HepG2 (cell line): ENCODE data around the gene ZNF771. TPM values are rescaled to one million over a fixed set of nuclear protein-coding genes. Genes with fewer than 3 reads are reported as not detected.

ENCODE experiments used
- CEBPB ChIP-seq: IDR thresholded peaks from 2 replicates; pipeline ENCODE4 v1.6.1; 2011; ENCODE audit warnings: low read depth, low read length, improper control_type of control experiment, borderline replicate concordance
- FLYWCH1 ChIP-seq: sonication (generic); formaldehyde crosslinking; IDR thresholded peaks from 2 replicates; pipeline ENCODE4 v1.8.1; 2023; ENCODE audit warnings: mild to moderate bottlenecking, missing genetic modification reagents
- HIVEP1 ChIP-seq: sonication (generic); formaldehyde crosslinking; IDR thresholded peaks from 2 replicates; pipeline ENCODE4 v1.4.0; 2020; ENCODE audit warnings: mild to moderate bottlenecking, missing genetic modification reagents
- MTA1 ChIP-seq: sonication (generic); formaldehyde crosslinking; IDR thresholded peaks from 2 replicates; pipeline ENCODE4 v1.4.0; 2020; ENCODE audit warnings: missing genetic modification reagents, mild to moderate bottlenecking, borderline replicate concordance
- NFKBIZ ChIP-seq: IDR thresholded peaks from 2 replicates; pipeline ENCODE4 v1.6.1; 2018; ENCODE audit warnings: missing genetic modification reagents, missing compliant biosample characterization
- NR2F1 ChIP-seq, 2 experiments: fragments of 450-650 bp in 1 of 2; formaldehyde crosslinking in 1 of 2; IDR thresholded peaks; 2 replicates each; pipeline versions ENCODE4 v1.5.0 to v1.6.1; 2016 to 2020; ENCODE audit warnings: mild to moderate bottlenecking in 1 of 2, missing compliant biosample characterization in 1 of 2, missing genetic modification reagents in 1 of 2, moderate library complexity in 1 of 2
- PAX8 ChIP-seq: sonication (generic); formaldehyde crosslinking; IDR thresholded peaks from 2 replicates; pipeline ENCODE4 v1.8.0; 2022; ENCODE audit warnings: mild to moderate bottlenecking, missing genetic modification reagents, borderline replicate concordance
- POLR2A ChIP-seq, 2 experiments: IDR thresholded peaks; 2 replicates each; pipeline ENCODE4 v1.6.1; 2011; ENCODE audit warnings: low read depth in 2 of 2, low read length in 2 of 2, mild to moderate bottlenecking in 1 of 2, moderate library complexity in 1 of 2; ENCODE audit not compliant: insufficient read depth in 1 of 2
- SMARCC2 ChIP-seq: fragments of 450-650 bp; IDR thresholded peaks from 2 replicates; pipeline ENCODE4 v1.6.1; 2017; ENCODE audit warnings: antibody characterized with exemption, mild to moderate bottlenecking
- ZFP36L1 ChIP-seq: sonication (generic); formaldehyde crosslinking; IDR thresholded peaks from 2 replicates; pipeline ENCODE4 v1.8.0; 2022; ENCODE audit warnings: mild to moderate bottlenecking, missing genetic modification reagents, moderate library complexity
- ZFP37 ChIP-seq: sonication (generic); formaldehyde crosslinking; IDR thresholded peaks from 2 replicates; pipeline ENCODE4 v1.4.0; 2020; ENCODE audit warnings: missing genetic modification reagents, borderline replicate concordance
- ZNF317 ChIP-seq: sonication (generic); formaldehyde crosslinking; IDR thresholded peaks from 2 replicates; pipeline ENCODE4 v1.5.0; 2020; ENCODE audit warnings: mild to moderate bottlenecking, missing genetic modification reagents
- ZNF430 ChIP-seq: sonication (generic); formaldehyde crosslinking; IDR thresholded peaks from 2 replicates; pipeline ENCODE4 v1.9.0; 2021; ENCODE audit warnings: mild to moderate bottlenecking, missing genetic modification reagents
- ZNF446 ChIP-seq: sonication (generic); formaldehyde crosslinking; IDR thresholded peaks from 2 replicates; pipeline ENCODE4 v1.5.0; 2020; ENCODE audit warnings: mild to moderate bottlenecking, missing genetic modification reagents
- ZNF501 ChIP-seq: sonication (generic); formaldehyde crosslinking; IDR thresholded peaks from 2 replicates; pipeline ENCODE4 v1.5.1; 2020; ENCODE audit warnings: mild to moderate bottlenecking, moderate library complexity, missing genetic modification reagents
- ZNF674 ChIP-seq: sonication (generic); formaldehyde crosslinking; IDR thresholded peaks from 2 replicates; pipeline ENCODE4 v1.5.0; 2020; ENCODE audit warnings: low read depth, mild to moderate bottlenecking, missing genetic modification reagents
- ZNF83 ChIP-seq: sonication (generic); formaldehyde crosslinking; IDR thresholded peaks from 2 replicates; pipeline ENCODE4 v1.4.0; 2020; ENCODE audit warnings: missing genetic modification reagents, mild to moderate bottlenecking, borderline replicate concordance
- ZSCAN29 ChIP-seq: sonication (generic); formaldehyde crosslinking; conservative IDR thresholded peaks from 2 replicates; pipeline ENCODE4 v1.4.0; 2020; ENCODE audit warnings: mild to moderate bottlenecking, missing genetic modification reagents
- polyA plus RNA-seq, 8 experiments: library from polyadenylated mRNA; depleted of rRNA in 3 of 8; stranded (reverse) in 7 of 8; unstranded in 1 of 8; fragments of >200 nt; fragmentation: Illumina TruSeq in 4 of 8; extraction: Trizol in 4 of 8; gene quantifications; 2 replicates each; pipeline versions ENCODE4 v1.2.1 to v1.2.3, GENCODE V29; 2011 to 2016; ENCODE audit warnings: low read depth in 4 of 8, missing spikeins in 1 of 8, mixed read lengths in 1 of 8; ENCODE audit not compliant: insufficient read depth in 1 of 8
- total RNA-seq, 5 experiments: library from RNA; depleted of rRNA; stranded (reverse); fragments of >200 nt; fragmentation: Illumina TruSeq; extraction: Trizol; gene quantifications; 2 replicates each; pipeline ENCODE4 v1.2.3, GENCODE V29; 2016; ENCODE audit warnings: low read depth in 1 of 5
- TF ChIP-seq, protein P1 (sequence below): sonication (generic); formaldehyde crosslinking; IDR thresholded peaks from 2 replicates; pipeline ENCODE4 v1.4.0; 2020; ENCODE audit warnings: mild to moderate bottlenecking, missing genetic modification reagents
- TF ChIP-seq, protein P2 (sequence below): sonication (generic); formaldehyde crosslinking; conservative IDR thresholded peaks from 2 replicates; pipeline ENCODE4 v1.4.0; 2020; ENCODE audit warnings: missing genetic modification reagents
- TF ChIP-seq, protein P3 (sequence below): sonication (generic); formaldehyde crosslinking; IDR thresholded peaks from 2 replicates; pipeline ENCODE4 v1.5.0; 2020; ENCODE audit warnings: mild to moderate bottlenecking, low read depth, missing genetic modification reagents, borderline replicate concordance

The ZNF771 gene
- total and polyA plus RNA-seq, 2 of the 13 experiments (the other 11 are each of a cell fraction or from before 2014, with no cell fraction given), result 5.0 to 11.8 TPM

DNA sequence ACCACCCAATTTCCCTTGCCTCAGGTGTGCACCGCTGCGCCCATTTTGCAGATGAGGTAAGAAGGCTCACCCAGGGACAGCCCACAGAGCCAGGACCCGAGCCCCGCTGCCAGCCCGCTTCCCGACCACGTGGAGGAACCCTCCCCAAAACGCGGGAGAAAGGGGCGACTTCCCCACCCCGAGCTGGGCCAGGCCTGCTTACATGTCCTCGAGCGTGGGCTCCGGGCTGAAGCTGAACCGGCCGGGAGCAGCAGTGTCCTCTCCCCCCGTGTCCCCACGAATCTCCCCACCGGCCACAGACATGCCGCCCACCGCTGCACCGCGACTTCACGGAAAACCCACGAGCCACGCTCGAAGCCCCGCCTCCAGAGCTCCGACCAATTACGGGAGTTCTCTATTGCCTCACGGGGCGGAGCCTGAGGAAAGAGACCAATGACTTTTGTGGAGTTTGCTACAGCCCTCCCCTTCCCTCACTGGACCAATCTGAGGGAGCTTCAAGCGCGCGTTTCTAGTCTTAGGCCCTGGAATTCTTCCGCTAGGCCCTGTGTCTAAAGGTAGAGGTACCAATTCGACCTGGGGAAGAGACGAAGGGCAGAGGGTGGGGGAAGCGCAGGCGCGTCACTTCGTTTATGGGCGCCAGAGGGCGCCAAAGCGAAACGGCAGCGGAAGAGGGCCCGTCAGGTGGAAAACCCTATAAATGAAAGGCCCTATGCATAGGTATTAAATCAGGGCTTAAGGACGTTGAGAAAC is 22.4 kb downstream of the ZNF771 start, which contains the start of gene DCTPP1 (continued):
- TF ChIP-seq, protein P1, sequence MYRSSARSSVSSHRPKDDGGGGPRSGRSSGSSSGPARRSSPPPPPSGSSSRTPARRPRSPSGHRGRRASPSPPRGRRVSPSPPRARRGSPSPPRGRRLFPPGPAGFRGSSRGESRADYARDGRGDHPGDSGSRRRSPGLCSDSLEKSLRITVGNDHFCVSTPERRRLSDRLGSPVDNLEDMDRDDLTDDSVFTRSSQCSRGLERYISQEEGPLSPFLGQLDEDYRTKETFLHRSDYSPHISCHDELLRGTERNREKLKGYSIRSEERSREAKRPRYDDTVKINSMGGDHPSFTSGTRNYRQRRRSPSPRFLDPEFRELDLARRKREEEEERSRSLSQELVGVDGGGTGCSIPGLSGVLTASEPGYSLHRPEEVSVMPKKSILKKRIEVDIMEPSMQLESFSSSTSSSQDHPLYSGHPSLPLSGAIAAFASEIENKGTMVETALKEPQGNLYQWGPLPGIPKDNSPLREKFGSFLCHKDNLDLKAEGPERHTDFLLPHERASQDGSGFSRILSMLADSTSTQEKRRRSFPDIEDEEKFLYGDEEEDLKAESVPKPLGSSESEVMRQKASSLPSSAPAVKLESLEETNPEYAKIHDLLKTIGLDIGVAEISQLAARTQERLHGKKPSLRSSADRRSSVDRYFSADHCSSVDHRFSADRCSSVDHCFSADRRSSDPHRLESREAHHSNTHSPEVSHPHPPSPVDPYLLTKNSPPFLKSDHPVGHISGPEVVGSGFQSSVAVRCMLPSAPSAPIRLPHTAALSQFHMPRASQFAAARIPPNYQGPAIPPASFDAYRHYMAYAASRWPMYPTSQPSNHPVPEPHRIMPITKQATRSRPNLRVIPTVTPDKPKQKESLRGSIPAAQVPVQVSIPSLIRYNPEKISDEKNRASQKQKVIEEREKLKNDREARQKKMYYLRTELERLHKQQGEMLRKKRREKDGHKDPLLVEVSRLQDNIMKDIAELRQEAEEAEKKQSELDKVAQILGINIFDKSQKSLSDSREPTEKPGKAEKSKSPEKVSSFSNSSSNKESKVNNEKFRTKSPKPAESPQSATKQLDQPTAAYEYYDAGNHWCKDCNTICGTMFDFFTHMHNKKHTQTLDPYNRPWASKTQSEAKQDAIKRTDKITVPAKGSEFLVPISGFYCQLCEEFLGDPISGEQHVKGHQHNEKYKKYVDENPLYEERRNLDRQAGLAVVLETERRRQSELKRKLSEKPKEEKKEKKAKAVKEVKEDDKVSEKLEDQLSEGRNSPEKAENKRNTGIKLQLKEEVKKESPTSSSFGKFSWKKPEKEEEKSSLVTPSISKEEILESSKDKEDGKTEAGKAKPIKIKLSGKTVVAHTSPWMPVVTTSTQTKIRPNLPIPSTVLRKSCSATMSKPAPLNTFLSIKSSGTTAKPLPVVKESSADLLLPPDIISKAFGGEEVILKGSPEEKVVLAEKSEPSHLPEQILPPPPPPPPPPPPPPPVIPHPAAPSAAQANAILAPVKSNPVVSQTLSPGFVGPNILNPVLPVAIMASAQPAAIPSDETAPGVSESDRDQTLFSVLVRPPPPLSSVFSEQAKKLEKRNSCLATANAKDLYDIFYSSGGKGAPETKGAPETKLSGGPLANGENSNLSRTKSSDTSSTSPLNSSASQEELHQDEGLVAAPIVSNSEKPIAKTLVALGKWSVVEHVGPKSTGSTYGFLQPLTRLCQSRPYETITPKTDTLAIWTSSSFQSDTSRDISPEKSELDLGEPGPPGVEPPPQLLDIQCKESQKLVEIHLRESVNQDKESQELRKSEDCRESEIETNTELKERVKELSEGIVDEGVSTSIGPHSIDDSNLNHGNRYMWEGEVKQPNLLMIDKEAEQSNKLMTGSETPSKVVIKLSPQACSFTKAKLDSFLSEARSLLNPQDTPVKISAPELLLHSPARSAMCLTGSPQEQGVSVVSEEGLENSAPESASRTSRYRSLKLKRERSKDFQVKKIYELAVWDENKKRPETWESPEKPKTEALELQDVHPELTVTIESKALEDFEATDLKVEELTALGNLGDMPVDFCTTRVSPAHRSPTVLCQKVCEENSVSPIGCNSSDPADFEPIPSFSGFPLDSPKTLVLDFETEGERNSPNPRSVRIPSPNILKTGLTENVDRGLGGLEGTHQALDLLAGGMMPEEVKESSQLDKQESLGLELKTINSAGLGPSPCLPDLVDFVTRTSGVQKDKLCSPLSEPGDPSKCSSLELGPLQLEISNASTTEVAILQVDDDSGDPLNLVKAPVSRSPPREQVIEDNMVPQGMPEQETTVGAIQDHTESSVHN (CRISPR knock-in tag), result peak; percentile 85; the same call in 1 of the 2 replicates
- TF ChIP-seq ZFP36L1 (peak; percentile 93), ZNF674 (0 out of 2 replicates have a peak, but pooled peaks have one; percentile 30), PAX8 (0 out of 2 replicates have a peak, but pooled peaks have one; percentile 47), HIVEP1 (CRISPR knock-in tag) (peak; percentile 52), ZNF501 (CRISPR knock-in tag) (peak; percentile 98), NR2F1 (CRISPR knock-in tag; IDR thresholded peaks at IDR 0.05) (peak; percentile 45 to 59; a peak in 2 of 4 replicates), ZNF317 (CRISPR knock-in tag) (peak; percentile 79; the same call in 1 of the 2 replicates), SMARCC2 (no peak), FLYWCH1 (CRISPR knock-in tag) (no peak), MTA1 (CRISPR knock-in tag) (peak; percentile 82), ZFP37 (CRISPR knock-in tag) (no peak), ZNF83 (CRISPR knock-in tag) (no peak), ZSCAN29 (CRISPR knock-in tag) (peak; percentile 19; the same call in 1 of the 2 replicates), ZNF446 (CRISPR knock-in tag) (0 out of 2 replicates have a peak, but pooled peaks have one; percentile 77), NFKBIZ (CRISPR knock-in tag) (peak; percentile 54; the same call in 1 of the 2 replicates), POLR2A (IDR thresholded peaks at IDR 0.05; ENCODE audit: insufficient read depth in 1 of 2, low read depth in 2 of 2, low read length in 2 of 2) (peak; percentile 26 to 78; a peak in 3 of 4 replicates), ZNF430 (CRISPR knock-in tag) (peak; percentile 82; the same call in 1 of the 2 replicates), CEBPB (peak; percentile 93)
- TF ChIP-seq, protein P2, sequence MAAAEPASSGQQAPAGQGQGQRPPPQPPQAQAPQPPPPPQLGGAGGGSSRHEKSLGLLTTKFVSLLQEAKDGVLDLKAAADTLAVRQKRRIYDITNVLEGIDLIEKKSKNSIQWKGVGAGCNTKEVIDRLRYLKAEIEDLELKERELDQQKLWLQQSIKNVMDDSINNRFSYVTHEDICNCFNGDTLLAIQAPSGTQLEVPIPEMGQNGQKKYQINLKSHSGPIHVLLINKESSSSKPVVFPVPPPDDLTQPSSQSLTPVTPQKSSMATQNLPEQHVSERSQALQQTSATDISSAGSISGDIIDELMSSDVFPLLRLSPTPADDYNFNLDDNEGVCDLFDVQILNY (CRISPR knock-in tag), result no peak; the same call in 1 of the 2 replicates
- TF ChIP-seq, protein P3, sequence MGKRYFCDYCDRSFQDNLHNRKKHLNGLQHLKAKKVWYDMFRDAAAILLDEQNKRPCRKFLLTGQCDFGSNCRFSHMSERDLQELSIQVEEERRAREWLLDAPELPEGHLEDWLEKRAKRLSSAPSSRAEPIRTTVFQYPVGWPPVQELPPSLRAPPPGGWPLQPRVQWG (CRISPR knock-in tag), result no peak
